Right atrium auricular region (tissue), 2 donors: Measurements from ENCODE around the gene CALR. TPM values are rescaled to one million over a fixed set of nuclear protein-coding genes. Genes with fewer than 3 reads are reported as not detected.

ENCODE experiments used
- DNase-seq: peaks from one replicate; pipeline ENCODE4 v3.0.0-alpha.2; 2019; ENCODE audit warnings: low spot score
- H3K27ac ChIP-seq, 2 donors: fragments of 200-600 bp; sonication (generic); 1 replicate in 1 of 2; 2 replicates in 1 of 2; pipeline ENCODE4 v1.5.1; 2016 to 2019
- H3K27me3 ChIP-seq, 2 donors: fragments of 200-600 bp; sonication (generic); one replicate each; pipeline versions ENCODE4 v1.5.1 to v1.6.0; 2017 to 2019
- H3K36me3 ChIP-seq: fragments of 200-600 bp; sonication (generic); one replicate; pipeline ENCODE4 v1.5.1; 2016
- H3K4me1 ChIP-seq, 2 donors: fragments of 200-600 bp; sonication (generic); one replicate each; pipeline versions ENCODE4 v1.5.1 to v1.6.0; 2017 to 2019
- H3K4me3 ChIP-seq, 2 donors: fragments of 200-600 bp; sonication (generic); 1 replicate in 1 of 2; 2 replicates in 1 of 2; pipeline ENCODE4 v1.5.1; 2017 to 2019; ENCODE audit warnings: mild to moderate bottlenecking in 1 of 2, moderate library complexity in 1 of 2
- H3K9me3 ChIP-seq, 2 donors: fragments of 200-600 bp; sonication (generic); one replicate each; pipeline ENCODE4 v1.5.1; 2019
- CTCF ChIP-seq, 2 donors: fragments of 200-600 bp; sonication (generic); IDR thresholded peaks; one replicate each; pipeline ENCODE4 v1.5.1; 2019; ENCODE audit warnings: antibody characterized with exemption in 2 of 2
- total RNA-seq, 2 donors: library from RNA; depleted of rRNA; stranded (reverse); fragments of >200 nt; gene quantifications; one replicate each; pipeline ENCODE4 v1.1.0, GENCODE V29; 2016

CALR gene
- total RNA-seq, 2 donors from 2014 or later: 285 to 289 TPM

- Histone ChIP-seq H3K27me3 (no peaks in the 10 kb centered on the region), H3K4me1 (peaks cover 0 to 20% of the 10 kb centered on the region in 2 donors), H3K27ac (peak overlapping the region in 1 of 2 donors; percentile 66), H3K9me3 (no peaks in the 10 kb centered on the region), H3K36me3 (no peaks in the 10 kb centered on the region), H3K4me3 (no peak overlapping the region)
- TF ChIP-seq CTCF (IDR thresholded peaks at IDR 0.05): no peak
- DNase-seq: no peak
Measured at GRCh38 chr19:12984143-12984627, 45.8 kb downstream of the CALR start.

GRCh38 chr19:12984683-12985048 is 46.3 kb downstream of the CALR start:
- H3K36me3 ChIP-seq: no peaks in the 10 kb centered on the region
- H3K9me3 ChIP-seq: no peaks in the 10 kb centered on the region
- DNase-seq: no peak
- H3K4me3 ChIP-seq: no peak overlapping the region
- H3K27ac ChIP-seq: peak overlapping the region; percentile 23 to 66
- no peak for TF ChIP-seq CTCF (IDR thresholded peaks at IDR 0.05)
- no peaks in the 10 kb centered on the region for H3K27me3 ChIP-seq
- peaks cover 0 to 20% of the 10 kb centered on the region in 2 donors for H3K4me1 ChIP-seq

- TF ChIP-seq CTCF (IDR thresholded peaks at IDR 0.05): no peak
- no peaks in the 10 kb centered on the region for H3K27me3 ChIP-seq
- no peaks in the 10 kb centered on the region for H3K9me3 ChIP-seq
- peaks cover 0 to 20% of the 10 kb centered on the region in 2 donors for H3K4me1 ChIP-seq
- peak; percentile 89 for DNase-seq
- no peaks in the 10 kb centered on the region for H3K36me3 ChIP-seq
- H3K4me3 ChIP-seq: no peak overlapping the region
- peak overlapping the region; percentile 23 to 66 for H3K27ac ChIP-seq
Measured at GRCh38 chr19:12985049-12985776, 46.8 kb downstream of the CALR start.

- no peaks in the 10 kb centered on the region for H3K9me3 ChIP-seq
- DNase-seq: no peak
- H3K36me3 ChIP-seq: no peaks in the 10 kb centered on the region
- H3K27me3 ChIP-seq: no peaks in the 10 kb centered on the region
- TF ChIP-seq CTCF (IDR thresholded peaks at IDR 0.05): no peak
- no peak overlapping the region for H3K27ac ChIP-seq
- no peak overlapping the region for H3K4me3 ChIP-seq
- H3K4me1 ChIP-seq: peaks cover 0 to 20% of the 10 kb centered on the region in 2 donors
Measured at GRCh38 chr19:12986726-12987125, 48.3 kb downstream of the CALR start.

- Histone ChIP-seq H3K27ac (no peak overlapping the region), H3K9me3 (no peaks in the 10 kb centered on the region), H3K4me1 (peaks cover 0 to 20% of the 10 kb centered on the region in 2 donors), H3K4me3 (no peak overlapping the region), H3K36me3 (no peaks in the 10 kb centered on the region), H3K27me3 (no peaks in the 10 kb centered on the region)
- TF ChIP-seq CTCF (IDR thresholded peaks at IDR 0.05): no peak
- no peak for DNase-seq
Measured at GRCh38 chr19:12987190-12987589, 48.8 kb downstream of the CALR start.

- no peak overlapping the region for H3K4me3 ChIP-seq
- no peak for DNase-seq
- no peak for TF ChIP-seq CTCF (IDR thresholded peaks at IDR 0.05)
Measured at GRCh38 chr19:12987781-12988180, 49.4 kb downstream of the CALR start.

More at GRCh38 chr19:12987781-12988180, 49.4 kb downstream of the CALR start:
- Histone ChIP-seq H3K27me3 (no peaks in the 10 kb centered on the region), H3K36me3 (no peaks in the 10 kb centered on the region), H3K9me3 (no peaks in the 10 kb centered on the region), H3K4me1 (peaks cover 0 to 20% of the 10 kb centered on the region in 2 donors), H3K27ac (no peak overlapping the region)
